Bronchial epithelial cell (primary cell): ENCODE results near the gene SF3A1. TPM values are rescaled to one million over a fixed set of nuclear protein-coding genes. Genes with fewer than 3 reads are reported as not detected.
A peak's percentile ranks its signal among the peaks of the same experiment; 100 is the strongest.

Experiments
- DNase-seq: peaks from one replicate; pipeline ENCODE4 v3.0.0-alpha.2; 2010; ENCODE audit warnings: low read depth
- FAIRE-seq: peaks from 2 replicates; lab custom pipeline; 2011; peaks lifted over from hg19 to GRCh38; lab: Jason Lieb, UNC
- H3K27me3 ChIP-seq: 2 replicates; pipeline ENCODE4 v1.5.1; 2011; ENCODE audit warnings: low read length; ENCODE audit not compliant: control insufficient read depth, insufficient read depth
- H3K36me3 ChIP-seq: 2 replicates; pipeline ENCODE4 v1.5.1; 2011; ENCODE audit warnings: low read length; ENCODE audit not compliant: control insufficient read depth, insufficient read depth
- H3K4me3 ChIP-seq: 2 replicates; pipeline ENCODE4 v1.5.1; 2011; ENCODE audit warnings: mild to moderate bottlenecking, low read depth, low read length, control low read depth
- total RNA-seq: library from RNA; depleted of rRNA; stranded (reverse); fragments of >200 nt; gene quantifications from 2 replicates; pipeline ENCODE4 v1.2.1, GENCODE V29; 2014
- TF ChIP-seq, protein P1 (sequence below): IDR thresholded peaks from 2 replicates; pipeline ENCODE4 v1.5.1; 2011; ENCODE audit warnings: mild to moderate bottlenecking, moderate library complexity, low read length, control low read depth, inconsistent platforms; ENCODE audit not compliant: insufficient read depth, severe bottlenecking

SF3A1 gene
- total RNA-seq, 1 donor from 2014 or later: 17.9 TPM

DNA sequence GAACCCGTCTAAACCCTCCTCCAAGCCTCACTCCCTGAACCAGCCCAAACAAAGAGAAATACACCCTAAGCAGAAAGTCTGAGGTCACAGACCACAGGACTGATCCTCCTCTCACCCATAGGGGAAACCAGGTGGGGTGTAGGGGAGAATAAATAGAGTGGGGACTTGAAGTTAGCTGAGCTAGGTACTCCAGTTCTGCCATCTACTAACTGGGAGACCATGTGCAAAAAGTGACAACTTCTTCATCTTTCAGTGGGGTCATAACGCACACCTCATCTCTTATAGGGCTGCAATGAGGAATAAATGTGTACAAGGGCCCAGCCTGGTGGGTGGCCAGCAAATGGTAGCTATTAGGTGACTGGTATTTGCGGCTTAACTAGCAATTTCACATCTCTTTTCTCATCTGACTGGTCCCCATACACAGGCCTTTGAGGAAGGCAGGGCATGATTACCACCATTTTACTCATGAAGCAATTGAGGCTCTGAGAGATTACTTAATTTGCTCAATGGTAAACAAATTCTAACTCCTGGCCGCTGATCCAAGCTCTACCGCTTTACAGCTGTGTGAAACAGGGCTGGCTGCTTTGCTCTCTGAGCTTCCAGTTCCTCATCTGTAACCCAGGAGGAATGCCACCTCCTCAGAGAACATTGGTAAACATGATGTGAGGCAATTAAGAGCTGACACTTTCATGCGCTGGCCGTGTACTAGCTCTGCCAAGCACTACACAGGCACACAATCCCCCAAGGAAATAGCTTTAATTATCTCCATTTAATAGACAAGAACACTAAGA lies 46.5 kb downstream of the SF3A1 start:
- Histone ChIP-seq H3K27me3 (no peaks in the 10 kb centered on the region), H3K4me3 (no peak overlapping the region), H3K36me3 (no peaks in the 10 kb centered on the region)
- DNase-seq: peak; percentile 85
- FAIRE-seq: peak; percentile 90
- TF ChIP-seq, protein P1, sequence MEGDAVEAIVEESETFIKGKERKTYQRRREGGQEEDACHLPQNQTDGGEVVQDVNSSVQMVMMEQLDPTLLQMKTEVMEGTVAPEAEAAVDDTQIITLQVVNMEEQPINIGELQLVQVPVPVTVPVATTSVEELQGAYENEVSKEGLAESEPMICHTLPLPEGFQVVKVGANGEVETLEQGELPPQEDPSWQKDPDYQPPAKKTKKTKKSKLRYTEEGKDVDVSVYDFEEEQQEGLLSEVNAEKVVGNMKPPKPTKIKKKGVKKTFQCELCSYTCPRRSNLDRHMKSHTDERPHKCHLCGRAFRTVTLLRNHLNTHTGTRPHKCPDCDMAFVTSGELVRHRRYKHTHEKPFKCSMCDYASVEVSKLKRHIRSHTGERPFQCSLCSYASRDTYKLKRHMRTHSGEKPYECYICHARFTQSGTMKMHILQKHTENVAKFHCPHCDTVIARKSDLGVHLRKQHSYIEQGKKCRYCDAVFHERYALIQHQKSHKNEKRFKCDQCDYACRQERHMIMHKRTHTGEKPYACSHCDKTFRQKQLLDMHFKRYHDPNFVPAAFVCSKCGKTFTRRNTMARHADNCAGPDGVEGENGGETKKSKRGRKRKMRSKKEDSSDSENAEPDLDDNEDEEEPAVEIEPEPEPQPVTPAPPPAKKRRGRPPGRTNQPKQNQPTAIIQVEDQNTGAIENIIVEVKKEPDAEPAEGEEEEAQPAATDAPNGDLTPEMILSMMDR: no peak

DNA sequence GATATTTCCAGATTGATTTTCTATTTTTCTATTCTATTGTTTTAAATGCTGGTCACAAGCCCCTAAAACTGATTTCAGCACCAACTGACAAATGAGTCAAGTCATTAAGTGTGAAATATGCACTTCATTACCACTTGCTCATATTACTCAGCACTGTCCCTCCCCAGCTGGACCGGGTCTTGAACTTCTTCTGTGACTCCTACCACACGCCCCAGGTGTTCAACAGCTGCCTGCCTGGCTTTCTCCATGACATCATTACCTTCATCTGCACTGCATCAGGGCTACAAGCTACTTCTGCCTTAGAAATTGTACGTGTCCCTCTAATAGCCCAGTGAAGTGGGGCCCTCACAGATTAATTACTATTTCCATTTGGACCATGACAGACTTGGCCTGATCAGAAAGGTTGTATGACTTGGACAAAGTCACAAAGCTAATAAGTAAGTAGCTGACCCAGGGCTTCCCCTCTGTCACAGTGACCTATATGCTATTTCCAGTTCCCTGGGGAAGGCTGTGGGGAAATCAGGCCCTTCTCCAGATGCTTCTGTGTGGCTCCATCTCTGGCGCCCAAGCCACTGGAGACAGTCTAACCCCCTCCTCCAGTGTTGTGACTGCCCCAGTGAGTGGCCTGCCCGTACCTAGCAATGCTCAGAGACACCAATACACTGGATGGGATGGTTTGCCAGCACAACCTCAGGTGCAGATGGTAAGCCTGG lies 48.0 kb downstream of the SF3A1 start:
- Histone ChIP-seq H3K27me3 (no peaks in the 10 kb centered on the region), H3K4me3 (no peak overlapping the region), H3K36me3 (no peaks in the 10 kb centered on the region)
- FAIRE-seq (no peak), DNase-seq (peak; percentile 62)
- TF ChIP-seq, protein P1: no peak

DNA sequence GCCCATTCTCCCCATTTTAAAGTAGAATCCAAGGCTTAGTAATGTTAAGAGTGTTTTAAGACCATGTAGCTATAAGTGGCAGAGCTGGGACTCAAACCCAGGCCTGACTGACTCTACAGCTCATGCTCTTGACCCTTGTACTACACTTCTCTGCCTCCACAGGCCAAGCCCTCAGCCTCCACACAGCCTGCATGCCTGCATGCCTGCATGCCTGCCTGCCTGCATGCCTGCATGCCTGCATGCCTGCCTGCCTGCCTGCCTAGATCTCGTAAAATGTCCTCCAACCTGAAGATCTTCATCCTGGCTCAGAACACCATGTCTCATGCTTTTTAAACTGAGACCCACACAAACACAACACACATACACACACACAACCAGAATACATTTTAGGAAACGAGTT lies 48.6 kb downstream of the SF3A1 start:
- H3K27me3 ChIP-seq: no peaks in the 10 kb centered on the region
- H3K36me3 ChIP-seq: no peaks in the 10 kb centered on the region
- no peak for DNase-seq
- H3K4me3 ChIP-seq: no peak overlapping the region
- TF ChIP-seq, protein P1: no peak
- no peak for FAIRE-seq

DNA sequence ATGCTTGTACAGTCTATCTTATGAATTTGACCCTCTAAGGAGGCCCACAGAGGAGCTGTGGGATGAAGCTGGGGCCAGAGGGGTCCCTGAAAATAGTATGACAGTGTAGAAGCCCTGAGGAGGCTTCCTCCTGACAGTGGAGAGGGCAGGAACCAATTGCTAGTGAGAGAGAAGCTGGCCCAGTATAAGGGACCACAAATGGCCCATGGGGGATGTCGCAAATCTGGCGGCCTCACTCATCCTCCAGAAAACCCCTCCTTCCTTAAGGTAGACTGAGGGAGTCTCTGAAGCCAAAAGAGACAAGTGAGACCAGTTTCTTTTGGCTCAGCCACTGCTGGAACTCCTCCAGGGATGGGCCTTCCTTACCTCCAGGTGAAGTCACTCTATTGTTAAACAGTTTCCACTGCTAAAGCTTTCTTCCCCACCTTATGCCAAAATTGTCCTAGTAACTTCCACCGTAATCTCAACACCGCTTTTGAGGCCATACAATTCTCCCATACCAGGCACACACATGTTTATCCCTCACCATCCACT lies 49.6 kb downstream of the SF3A1 start:
- no peak overlapping the region for H3K4me3 ChIP-seq
- FAIRE-seq (no peak), DNase-seq (no peak)
- no peaks in the 10 kb centered on the region for H3K27me3 ChIP-seq
- H3K36me3 ChIP-seq: no peaks in the 10 kb centered on the region
- TF ChIP-seq, protein P1: no peak

DNA sequence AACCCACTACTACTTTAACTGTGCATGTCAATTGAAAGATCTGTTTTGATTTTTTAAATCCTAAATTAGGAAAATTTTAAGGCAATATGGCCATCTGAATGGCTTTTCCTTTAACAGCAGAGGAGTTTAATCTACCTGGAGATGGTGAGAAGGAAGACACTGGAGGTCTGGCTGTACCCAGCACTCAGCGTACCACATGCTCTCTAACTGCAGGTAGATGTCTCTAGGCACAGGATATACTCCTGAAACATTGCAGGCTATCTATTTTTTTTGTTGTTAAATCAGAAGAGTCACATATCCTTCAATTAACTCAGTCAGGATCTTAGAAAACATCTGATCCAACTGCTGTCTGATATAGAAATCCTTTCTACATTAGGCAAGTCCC lies 50.1 kb downstream of the SF3A1 start:
- no peak overlapping the region for H3K4me3 ChIP-seq
- FAIRE-seq: no peak
- TF ChIP-seq, protein P1: no peak
- no peak for DNase-seq
- peaks cover 1% of the 10 kb centered on the region for H3K36me3 ChIP-seq
- no peaks in the 10 kb centered on the region for H3K27me3 ChIP-seq
